Muscle of back (tissue), 13 donors: ENCODE data around the gene NLRP4. TPM values are rescaled to one million over a fixed set of nuclear protein-coding genes. Genes with fewer than 3 reads are reported as not detected.

Experiments
- DNase-seq, 3 donors: peaks; one replicate each; pipeline versions ENCODE4 v3.0.0 to v3.0.0-alpha.2; 2013
- long read RNA-seq, 9 donors: transcript quantifications; one replicate each; lab custom pipeline, GENCODE V29; 2026
- polyA plus RNA-seq, 10 donors: library from polyadenylated mRNA; unstranded; fragments of 120-200 nt; gene quantifications; one replicate each; pipeline ENCODE4 v1.2.1, GENCODE V29; 2013; ENCODE audit not compliant: insufficient read length in 10 of 10

NLRP4 gene, protein sequence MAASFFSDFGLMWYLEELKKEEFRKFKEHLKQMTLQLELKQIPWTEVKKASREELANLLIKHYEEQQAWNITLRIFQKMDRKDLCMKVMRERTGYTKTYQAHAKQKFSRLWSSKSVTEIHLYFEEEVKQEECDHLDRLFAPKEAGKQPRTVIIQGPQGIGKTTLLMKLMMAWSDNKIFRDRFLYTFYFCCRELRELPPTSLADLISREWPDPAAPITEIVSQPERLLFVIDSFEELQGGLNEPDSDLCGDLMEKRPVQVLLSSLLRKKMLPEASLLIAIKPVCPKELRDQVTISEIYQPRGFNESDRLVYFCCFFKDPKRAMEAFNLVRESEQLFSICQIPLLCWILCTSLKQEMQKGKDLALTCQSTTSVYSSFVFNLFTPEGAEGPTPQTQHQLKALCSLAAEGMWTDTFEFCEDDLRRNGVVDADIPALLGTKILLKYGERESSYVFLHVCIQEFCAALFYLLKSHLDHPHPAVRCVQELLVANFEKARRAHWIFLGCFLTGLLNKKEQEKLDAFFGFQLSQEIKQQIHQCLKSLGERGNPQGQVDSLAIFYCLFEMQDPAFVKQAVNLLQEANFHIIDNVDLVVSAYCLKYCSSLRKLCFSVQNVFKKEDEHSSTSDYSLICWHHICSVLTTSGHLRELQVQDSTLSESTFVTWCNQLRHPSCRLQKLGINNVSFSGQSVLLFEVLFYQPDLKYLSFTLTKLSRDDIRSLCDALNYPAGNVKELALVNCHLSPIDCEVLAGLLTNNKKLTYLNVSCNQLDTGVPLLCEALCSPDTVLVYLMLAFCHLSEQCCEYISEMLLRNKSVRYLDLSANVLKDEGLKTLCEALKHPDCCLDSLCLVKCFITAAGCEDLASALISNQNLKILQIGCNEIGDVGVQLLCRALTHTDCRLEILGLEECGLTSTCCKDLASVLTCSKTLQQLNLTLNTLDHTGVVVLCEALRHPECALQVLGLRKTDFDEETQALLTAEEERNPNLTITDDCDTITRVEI
- polyA plus RNA-seq: not detected
- long read RNA-seq, donor 1: 0 reads
- long read RNA-seq, donor 2: 0 reads
- long read RNA-seq, donor 3: 0 reads
- long read RNA-seq, donor 4: 0 reads
- long read RNA-seq, donor 5: 0 reads
- long read RNA-seq, donor 6: 0 reads
- long read RNA-seq, donor 7: 0 reads
- long read RNA-seq, donor 8: 0 reads
- long read RNA-seq, donor 9: 0 reads

DNA sequence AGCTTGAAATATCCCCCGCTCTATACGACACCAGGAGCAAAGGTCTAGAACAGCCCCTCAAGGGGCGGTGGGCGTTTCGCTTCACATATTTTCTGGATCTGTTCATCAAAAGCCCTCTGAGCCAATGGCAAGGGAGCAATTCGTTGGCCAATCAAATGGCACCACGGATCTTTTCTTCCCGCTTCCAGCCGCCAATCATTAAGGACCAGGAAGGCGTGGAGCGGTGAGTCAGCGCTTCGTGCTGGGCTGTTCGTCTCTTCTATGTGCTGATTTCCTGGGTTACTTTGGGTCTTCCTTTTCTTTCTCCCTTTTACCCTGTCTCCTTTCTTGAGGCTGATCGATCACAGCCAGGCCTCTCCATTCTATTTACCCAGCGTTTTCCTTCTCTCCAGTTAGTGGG is at the start of gene NLRP4:
Gene NLRP4 (plus strand): TSS at position 201 of the 400 bp plus-strand sequence. CDS start 15,541 bp downstream, outside the sequence.
- DNase-seq: no peak

DNA sequence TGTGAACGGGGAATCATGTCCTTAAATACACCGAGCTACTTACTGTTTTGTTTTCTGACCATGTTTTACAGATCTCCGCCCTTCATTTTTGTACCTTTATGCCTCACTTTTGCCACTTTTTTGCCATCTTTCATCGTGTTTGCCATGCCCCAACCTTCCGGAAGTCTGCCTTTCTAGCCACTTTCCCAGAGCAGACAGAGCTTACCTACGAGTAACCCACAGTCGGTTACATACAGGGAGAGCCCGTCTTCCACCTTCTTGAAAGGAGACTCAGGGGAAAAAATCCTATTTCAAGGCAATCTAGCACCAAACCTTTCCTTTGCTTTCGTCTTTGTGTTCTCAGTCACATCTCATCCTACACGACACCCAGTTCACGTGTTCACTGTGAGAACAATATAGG is 41.3 kb upstream of the NLRP4 start:
- no peak for DNase-seq

DNA sequence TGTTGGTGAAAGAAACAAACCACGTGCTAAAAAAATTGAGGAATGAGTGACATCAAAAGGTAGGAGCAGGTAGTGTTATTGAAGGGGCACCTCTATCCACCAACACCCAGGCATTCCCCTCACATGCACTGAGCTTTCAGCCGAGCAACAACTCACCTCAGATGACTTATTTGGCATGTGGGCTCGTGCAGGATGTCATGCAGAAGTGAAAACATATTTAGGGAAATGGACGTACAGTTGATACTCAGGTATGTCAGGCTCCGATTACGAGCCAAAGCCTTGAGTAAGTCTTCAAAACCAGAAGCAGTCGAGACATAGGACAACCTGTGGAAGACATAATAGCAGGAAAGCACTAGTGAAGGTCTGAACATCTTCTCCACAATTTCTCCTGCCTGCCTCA is 34.9 kb upstream of the NLRP4 start:
- DNase-seq: no peak

DNA sequence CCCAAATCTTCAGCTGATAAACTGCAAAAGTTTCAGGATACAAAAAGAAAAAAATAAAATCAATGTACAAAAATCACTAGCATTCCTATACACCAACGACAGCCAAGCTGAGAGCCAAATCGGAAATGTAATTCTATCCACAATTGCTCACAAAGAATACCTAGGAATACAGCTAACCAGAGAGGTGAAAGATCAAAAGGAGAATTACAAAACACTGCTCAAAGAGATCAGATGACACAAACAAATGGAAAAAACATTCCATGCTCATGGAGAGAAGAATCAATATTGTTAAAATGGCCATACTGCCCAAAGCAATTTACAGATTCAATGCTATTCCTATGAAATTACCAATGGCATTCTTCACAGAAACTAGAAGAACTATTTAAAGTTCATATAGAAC is 34.1 kb upstream of the NLRP4 start:
- no peak for DNase-seq

DNA sequence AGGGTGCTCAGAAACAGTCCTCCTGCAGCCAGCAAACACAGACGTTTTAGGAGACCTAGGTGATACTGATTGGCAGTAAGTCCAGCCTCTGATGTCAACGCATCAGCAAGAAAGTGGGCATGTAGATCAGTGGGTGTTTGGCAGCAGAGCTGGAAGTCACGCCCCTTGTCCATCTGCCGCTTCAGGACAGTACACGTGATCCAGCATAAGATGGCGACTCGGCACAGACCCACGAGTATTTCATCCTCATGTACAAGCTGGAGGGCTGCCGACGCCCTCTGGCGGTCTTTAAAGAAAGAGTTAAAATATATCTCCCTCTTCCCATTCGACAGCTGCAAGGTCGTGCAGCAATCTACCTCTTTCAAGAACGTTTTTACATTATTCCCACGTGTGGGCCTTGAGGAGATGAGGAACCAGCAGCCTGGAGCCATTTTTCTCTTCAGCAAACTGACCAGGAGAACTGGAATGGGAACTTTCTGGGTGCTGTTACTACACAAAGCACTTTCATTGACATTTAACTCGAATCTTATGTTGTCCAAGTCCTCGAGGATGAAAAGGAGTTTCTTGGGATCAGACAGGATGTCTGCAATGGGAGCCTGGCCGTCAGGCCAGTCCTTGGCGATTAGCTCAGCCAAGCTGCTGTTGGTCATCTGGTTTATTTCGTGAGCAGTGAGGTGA is 26.8 kb upstream of the NLRP4 start:
- peak in 2 of 3 donors; percentile 10 to 12 for DNase-seq

DNA sequence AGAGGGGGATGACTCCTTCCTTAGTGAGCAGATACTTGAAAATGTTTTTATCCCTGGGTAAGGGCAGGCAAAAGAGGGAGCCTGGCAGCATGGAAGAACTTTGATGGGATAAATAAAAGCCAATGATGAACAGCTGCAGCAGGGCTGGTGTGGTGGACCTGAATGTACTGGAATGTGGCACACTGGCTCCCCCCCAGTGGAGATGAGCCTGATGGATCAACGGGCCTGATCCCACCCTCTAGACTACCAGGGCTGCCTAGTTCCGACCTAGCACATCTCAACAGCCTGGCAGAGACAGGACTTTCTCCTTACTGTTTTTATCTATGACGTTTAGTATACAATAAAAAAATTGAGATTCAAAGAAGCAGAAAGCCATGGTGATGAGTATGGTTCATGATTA is 25.0 kb upstream of the NLRP4 start:
- no peak for DNase-seq

DNA sequence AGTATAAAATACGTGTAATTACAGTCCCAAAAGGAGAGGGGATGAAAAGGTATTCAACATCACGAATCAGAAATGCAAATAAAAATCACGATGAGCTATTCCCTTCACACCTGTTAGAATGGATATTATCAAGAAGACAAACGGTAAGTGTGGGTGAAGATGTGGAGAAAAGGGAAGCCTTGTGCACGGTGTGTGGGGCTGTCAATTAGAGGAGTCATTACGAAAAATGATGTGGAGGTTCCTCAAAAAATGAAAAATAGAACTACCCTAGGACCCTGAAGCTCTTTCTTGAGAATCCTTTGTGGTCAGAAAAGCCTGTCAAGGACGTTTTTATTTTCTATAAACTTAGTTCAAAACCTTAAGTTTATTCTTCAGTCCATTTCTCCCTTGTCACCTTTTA is 23.9 kb upstream of the NLRP4 start:
- DNase-seq: no peak

DNA sequence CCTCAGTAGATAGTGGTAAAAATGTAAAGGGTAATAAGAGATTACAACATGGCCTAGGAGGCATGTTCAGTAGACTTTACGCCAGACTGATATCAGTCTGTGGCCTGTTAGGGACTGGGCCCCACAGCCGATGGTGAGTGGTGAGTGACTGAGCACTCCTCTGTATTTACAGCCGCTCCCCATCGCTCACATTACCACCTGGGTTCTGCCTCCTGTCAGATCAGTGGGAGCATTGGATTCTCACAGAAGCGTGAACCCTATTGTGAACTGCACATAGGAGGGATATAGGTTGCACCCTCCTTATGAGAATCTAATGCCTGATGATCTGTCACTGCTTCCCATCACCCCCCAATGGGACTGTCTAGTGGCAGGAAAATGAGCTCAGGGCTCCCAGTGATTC is 22.4 kb upstream of the NLRP4 start:
- DNase-seq: no peak

DNA sequence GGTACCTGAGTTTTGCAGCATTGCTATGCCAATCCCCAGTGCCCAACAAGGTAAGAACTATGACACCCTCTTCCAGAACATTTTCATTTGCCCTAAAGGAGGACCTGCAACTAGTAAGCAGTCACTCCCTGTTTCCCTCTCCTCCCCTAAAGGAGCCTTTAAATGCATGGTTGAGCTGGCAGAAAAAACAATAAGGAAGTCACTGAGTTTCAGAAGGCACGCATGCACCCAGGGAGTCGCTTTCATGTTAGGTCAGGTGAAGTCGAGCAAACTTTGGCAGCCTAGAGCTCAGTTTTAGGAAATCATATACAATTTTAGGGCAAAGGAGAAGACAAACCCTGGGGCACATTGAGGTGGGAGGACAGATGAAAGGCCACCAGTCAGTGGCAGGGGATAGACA is 16.3 kb upstream of the NLRP4 start:
- DNase-seq: no peak

DNA sequence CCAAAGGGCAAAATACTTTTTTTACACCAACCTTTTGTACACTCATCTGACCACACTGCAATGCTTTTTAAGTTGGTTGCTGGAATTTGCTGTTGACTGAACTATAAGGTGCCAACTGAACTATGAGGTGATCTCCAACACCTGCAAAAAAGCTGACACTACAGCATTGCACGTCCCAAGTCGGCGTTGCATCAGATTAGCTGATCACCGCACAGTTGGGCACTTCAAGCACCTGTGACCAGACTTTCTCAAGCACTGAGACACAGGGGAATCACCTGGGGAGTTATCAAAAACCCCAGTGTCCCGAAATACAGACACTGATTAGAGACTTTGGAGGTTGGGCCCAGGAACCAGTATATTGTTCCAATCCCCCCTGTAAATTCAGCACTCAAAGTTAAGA is 5.7 kb upstream of the NLRP4 start:
- DNase-seq: no peak

DNA sequence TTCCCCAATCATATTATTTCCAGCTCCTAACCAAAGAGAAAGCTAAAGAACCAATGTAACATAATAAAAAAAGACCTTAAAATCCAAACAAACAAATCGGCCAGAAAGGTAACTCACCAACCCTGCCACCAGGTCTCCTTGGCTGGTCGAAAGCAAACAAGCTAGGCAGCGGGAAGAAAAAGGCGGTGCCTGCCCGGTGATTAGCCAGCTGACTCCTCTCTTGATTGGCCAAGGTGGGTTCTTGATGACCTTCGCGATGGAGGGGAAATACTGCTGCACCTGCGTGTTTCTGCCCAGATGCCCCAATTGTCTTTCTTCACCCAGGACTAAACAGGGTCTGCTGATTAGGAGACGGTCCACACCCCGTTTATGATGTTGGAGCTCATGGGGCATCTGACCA is 4.5 kb upstream of the NLRP4 start, which contains the start of gene NLRP11:
Gene NLRP11 (minus strand): TSS at position 154 of the 400 bp plus-strand sequence. CDS start 13,825 bp downstream, outside the sequence.
- no peak for DNase-seq

DNA sequence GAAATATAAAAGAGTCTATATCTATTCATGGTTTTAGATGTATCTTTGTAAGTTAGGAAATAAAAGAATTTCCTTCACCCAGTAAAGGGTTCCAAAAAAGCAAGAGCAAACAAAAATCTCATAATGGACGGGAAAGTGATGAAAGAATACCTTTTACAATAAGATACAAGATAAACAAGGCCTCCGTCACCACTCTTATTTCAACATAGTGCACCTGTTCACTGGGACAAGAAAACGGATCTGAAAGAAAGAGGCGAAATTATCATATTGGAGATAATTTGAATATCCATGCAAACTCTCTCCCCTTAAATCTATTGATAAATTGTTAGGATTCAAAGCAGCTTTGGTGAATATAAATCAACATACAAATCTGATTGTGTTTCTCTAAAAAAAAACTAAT is 3.7 kb upstream of the NLRP4 start:
- DNase-seq: no peak

DNA sequence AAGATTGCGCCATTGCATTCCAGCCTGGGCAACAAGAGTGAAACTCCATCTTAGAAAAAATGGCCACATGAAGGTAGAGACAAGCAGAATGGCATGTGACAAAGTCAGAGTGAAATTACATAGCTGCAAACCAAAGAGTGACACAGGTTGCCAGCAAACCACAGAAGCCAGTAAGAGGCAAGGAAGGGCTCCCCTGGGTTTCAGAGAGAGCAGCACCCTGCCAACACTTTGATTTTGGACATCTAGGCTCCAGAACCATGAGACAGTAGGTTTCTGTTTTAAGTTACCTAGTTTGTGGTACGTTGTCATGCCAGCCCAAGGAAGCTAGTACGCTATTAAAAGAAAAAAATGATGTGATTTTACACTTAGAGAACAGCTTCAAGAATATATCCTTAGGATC is 1.9 kb downstream of the NLRP4 start:
- no peak for DNase-seq

DNA sequence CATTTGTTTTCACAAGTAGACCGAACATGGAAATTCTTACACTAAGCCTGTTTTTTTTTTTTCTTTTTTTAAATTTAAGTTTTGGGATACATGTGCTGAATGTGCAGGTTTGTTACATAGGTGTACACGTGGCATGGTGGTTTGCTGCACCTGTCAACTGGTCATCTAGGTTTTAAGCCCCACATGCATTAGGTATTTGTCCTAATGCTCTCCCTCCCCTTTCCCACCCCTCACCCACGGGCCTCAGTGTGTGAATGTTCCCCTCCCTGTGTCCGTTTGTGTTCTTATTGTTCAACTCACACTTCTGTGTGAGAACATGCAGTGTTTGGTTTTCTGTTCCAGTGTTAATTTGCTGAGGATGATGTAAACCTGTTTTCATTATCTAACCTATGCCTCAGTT is 2.6 kb downstream of the NLRP4 start:
- DNase-seq: no peak

DNA sequence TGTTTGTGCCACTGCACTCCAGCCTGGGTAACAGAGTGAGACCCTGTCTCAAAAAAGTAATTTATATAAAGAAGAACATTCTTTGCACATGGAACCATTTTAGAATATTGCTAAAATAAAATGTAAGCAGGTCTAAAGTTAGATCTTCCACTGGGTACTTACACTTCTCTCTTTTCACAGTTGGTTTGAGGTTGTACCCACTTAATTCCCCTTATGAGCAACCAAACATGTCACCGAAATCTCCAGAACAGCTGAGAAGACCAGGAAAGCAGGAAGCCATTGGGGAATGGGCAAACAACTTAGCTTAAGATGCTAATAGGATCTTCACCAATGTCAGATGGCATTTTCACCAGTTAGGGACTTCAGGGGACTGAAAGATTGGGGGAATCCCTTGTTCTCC is 18.8 kb downstream of the NLRP4 start:
- no peak for DNase-seq

DNA sequence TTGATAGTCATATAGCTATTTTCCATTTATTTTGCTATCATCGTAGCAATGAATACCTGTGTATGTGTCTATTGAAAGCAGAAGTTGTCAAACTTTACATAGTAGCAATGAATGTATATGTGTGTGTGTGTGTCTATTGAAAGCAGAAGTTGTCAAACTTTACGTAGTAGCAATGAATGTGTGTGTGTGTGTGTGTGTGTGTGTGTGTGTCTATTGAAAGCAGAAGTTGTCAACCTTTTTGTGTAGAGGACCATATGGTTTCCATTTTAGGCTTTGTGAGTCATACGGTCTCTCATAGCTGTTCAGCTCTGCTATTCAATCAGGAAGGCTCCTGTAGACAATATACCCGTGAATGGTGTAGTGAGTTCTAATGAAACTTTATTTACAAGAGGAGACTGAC is 20.8 kb downstream of the NLRP4 start:
- DNase-seq: no peak

DNA sequence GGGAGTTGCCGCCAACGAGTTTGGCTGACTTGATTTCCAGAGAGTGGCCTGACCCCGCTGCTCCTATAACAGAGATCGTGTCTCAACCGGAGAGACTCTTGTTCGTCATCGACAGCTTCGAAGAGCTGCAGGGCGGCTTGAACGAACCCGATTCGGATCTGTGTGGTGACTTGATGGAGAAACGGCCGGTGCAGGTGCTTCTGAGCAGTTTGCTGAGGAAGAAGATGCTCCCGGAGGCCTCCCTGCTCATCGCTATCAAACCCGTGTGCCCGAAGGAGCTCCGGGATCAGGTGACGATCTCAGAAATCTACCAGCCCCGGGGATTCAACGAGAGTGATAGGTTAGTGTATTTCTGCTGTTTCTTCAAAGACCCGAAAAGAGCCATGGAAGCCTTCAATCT is 21.6 kb downstream of the NLRP4 start:
- DNase-seq: no peak

DNA sequence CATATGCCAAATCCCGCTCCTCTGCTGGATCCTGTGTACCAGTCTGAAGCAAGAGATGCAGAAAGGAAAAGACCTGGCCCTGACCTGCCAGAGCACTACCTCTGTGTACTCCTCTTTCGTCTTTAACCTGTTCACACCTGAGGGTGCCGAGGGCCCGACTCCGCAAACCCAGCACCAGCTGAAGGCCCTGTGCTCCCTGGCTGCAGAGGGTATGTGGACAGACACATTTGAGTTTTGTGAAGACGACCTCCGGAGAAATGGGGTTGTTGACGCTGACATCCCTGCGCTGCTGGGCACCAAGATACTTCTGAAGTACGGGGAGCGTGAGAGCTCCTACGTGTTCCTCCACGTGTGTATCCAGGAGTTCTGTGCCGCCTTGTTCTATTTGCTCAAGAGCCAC is 22.1 kb downstream of the NLRP4 start:
- DNase-seq: no peak

DNA sequence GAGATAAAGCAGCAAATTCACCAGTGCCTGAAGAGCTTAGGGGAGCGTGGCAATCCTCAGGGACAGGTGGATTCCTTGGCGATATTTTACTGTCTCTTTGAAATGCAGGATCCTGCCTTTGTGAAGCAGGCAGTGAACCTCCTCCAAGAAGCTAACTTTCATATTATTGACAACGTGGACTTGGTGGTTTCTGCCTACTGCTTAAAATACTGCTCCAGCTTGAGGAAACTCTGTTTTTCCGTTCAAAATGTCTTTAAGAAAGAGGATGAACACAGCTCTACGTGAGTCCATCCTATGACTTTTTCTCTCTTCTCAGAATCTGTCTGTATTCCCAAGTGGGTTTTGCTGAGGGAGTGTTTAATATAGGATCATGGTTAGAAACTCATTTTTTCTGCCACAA is 22.6 kb downstream of the NLRP4 start:
- no peak for DNase-seq

DNA sequence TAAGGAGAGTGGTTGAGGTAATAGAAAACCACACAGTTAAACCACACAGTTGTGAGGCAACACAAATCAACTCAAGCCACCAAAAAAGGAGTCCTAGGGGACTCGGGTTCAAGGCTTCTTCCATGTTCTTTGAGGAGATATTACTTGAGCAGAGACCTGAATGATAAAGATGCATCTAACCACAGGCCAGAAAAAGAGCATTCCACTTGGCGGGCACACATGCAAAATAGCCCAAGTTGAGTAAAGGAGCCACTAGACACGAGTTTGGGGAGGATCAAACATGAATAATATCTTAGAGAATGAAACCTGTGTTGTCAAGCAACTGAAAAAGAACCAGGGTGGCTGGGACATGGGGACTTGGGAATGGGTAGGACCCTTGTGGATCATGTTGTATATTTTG is 30.2 kb downstream of the NLRP4 start:
- no peak for DNase-seq

DNA sequence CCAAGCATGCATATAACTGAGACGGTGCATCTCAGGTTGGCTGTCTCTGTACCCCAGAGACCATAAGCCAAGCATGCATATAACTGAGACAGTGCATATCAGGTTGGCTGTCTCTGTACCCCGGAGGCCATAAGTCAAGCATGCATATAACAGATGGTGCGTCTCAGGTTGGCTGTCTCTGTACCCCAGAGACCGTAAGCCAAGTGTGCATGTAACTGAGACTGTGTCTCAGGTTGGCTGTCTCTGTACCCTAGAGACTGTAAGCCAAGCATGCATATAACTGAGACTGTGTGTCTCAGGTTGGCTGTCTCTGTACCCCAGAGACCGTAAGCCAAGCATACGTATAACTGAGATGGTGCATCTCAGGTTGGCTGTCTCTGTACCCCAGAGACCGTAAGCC is 30.8 kb downstream of the NLRP4 start:
- no peak for DNase-seq

DNA sequence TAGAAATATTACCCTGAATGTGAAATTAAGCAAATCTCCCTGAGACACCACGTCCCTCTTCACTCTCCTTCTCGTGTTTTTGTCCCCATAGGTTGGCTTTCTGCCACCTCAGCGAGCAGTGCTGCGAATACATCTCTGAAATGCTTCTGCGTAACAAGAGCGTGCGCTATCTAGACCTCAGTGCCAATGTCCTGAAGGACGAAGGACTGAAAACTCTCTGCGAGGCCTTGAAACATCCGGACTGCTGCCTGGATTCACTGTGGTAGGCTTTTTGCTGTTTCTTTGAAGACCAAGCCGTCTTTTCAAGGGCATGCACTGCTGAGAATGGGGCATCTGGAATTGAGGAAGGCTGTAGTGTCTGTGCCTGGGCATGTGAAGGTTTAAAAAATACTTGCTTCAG is 34.4 kb downstream of the NLRP4 start:
- DNase-seq: no peak
